ENCODE measurements around the gene TMEM272. TPM values are rescaled to one million over a fixed set of nuclear protein-coding genes. Genes with fewer than 3 reads are reported as not detected.

Gene TMEM272
- total and polyA plus RNA-seq, 9 of the 15 experiments (the other 6 are each of a cell fraction or from before 2014, with no cell fraction given), result 0.04 to 0.16 (median 0.06) TPM; not detected in 2

- TF ChIP-seq, protein P1, sequence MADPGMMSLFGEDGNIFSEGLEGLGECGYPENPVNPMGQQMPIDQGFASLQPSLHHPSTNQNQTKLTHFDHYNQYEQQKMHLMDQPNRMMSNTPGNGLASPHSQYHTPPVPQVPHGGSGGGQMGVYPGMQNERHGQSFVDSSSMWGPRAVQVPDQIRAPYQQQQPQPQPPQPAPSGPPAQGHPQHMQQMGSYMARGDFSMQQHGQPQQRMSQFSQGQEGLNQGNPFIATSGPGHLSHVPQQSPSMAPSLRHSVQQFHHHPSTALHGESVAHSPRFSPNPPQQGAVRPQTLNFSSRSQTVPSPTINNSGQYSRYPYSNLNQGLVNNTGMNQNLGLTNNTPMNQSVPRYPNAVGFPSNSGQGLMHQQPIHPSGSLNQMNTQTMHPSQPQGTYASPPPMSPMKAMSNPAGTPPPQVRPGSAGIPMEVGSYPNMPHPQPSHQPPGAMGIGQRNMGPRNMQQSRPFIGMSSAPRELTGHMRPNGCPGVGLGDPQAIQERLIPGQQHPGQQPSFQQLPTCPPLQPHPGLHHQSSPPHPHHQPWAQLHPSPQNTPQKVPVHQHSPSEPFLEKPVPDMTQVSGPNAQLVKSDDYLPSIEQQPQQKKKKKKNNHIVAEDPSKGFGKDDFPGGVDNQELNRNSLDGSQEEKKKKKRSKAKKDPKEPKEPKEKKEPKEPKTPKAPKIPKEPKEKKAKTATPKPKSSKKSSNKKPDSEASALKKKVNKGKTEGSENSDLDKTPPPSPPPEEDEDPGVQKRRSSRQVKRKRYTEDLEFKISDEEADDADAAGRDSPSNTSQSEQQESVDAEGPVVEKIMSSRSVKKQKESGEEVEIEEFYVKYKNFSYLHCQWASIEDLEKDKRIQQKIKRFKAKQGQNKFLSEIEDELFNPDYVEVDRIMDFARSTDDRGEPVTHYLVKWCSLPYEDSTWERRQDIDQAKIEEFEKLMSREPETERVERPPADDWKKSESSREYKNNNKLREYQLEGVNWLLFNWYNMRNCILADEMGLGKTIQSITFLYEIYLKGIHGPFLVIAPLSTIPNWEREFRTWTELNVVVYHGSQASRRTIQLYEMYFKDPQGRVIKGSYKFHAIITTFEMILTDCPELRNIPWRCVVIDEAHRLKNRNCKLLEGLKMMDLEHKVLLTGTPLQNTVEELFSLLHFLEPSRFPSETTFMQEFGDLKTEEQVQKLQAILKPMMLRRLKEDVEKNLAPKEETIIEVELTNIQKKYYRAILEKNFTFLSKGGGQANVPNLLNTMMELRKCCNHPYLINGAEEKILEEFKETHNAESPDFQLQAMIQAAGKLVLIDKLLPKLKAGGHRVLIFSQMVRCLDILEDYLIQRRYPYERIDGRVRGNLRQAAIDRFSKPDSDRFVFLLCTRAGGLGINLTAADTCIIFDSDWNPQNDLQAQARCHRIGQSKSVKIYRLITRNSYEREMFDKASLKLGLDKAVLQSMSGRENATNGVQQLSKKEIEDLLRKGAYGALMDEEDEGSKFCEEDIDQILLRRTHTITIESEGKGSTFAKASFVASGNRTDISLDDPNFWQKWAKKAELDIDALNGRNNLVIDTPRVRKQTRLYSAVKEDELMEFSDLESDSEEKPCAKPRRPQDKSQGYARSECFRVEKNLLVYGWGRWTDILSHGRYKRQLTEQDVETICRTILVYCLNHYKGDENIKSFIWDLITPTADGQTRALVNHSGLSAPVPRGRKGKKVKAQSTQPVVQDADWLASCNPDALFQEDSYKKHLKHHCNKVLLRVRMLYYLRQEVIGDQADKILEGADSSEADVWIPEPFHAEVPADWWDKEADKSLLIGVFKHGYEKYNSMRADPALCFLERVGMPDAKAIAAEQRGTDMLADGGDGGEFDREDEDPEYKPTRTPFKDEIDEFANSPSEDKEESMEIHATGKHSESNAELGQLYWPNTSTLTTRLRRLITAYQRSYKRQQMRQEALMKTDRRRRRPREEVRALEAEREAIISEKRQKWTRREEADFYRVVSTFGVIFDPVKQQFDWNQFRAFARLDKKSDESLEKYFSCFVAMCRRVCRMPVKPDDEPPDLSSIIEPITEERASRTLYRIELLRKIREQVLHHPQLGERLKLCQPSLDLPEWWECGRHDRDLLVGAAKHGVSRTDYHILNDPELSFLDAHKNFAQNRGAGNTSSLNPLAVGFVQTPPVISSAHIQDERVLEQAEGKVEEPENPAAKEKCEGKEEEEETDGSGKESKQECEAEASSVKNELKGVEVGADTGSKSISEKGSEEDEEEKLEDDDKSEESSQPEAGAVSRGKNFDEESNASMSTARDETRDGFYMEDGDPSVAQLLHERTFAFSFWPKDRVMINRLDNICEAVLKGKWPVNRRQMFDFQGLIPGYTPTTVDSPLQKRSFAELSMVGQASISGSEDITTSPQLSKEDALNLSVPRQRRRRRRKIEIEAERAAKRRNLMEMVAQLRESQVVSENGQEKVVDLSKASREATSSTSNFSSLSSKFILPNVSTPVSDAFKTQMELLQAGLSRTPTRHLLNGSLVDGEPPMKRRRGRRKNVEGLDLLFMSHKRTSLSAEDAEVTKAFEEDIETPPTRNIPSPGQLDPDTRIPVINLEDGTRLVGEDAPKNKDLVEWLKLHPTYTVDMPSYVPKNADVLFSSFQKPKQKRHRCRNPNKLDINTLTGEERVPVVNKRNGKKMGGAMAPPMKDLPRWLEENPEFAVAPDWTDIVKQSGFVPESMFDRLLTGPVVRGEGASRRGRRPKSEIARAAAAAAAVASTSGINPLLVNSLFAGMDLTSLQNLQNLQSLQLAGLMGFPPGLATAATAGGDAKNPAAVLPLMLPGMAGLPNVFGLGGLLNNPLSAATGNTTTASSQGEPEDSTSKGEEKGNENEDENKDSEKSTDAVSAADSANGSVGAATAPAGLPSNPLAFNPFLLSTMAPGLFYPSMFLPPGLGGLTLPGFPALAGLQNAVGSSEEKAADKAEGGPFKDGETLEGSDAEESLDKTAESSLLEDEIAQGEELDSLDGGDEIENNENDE (IDR thresholded peaks at IDR 0.05; ENCODE audit: low read depth, low read length), result no peak
- TF ChIP-seq NFRKB (IDR thresholded peaks at IDR 0.05; ENCODE audit: low read depth), result no peak
- no peak for TF ChIP-seq EZH2 (IDR thresholded peaks at IDR 0.05; ENCODE audit: borderline replicate concordance, low read depth, low read length)
- TF ChIP-seq CBX1 (IDR thresholded peaks at IDR 0.05; ENCODE audit: low read depth), result no peak
- TF ChIP-seq ZBTB40 (IDR thresholded peaks at IDR 0.05), result no peak
- TF ChIP-seq ZBTB40 (CRISPR knock-in tag; IDR thresholded peaks at IDR 0.05), result no peak
- no peak for TF ChIP-seq ATF1 (CRISPR knock-in tag; IDR thresholded peaks at IDR 0.05)
- peak; percentile 63; the same call in 1 of the 2 replicates for TF ChIP-seq ATF1 (tag; IDR thresholded peaks at IDR 0.05)
Observed at GRCh38 chr13:51785712-51786424, 59.1 kb downstream of the TMEM272 start (continued).
